MM.1S (cell line): Measurements from ENCODE around the gene GOLT1A.

ENCODE experiments used
- DNase-seq: peaks from one replicate; pipeline ENCODE4 v3.0.0-alpha.2; 2015
- H2AFZ ChIP-seq: fragments of 300-600 bp; sonication (generic); 2 replicates; pipeline ENCODE4 v1.6.0; 2016; ENCODE audit warnings: antibody characterized with exemption, low read length
- H3F3A ChIP-seq: fragments of 300-600 bp; sonication (generic); 2 replicates; pipeline ENCODE4 v1.6.1; 2016; ENCODE audit warnings: mild to moderate bottlenecking, antibody characterized with exemption, low read length, moderate library complexity, mixed read lengths; ENCODE audit not compliant: insufficient read depth
- H3K27ac ChIP-seq: fragments of 300-600 bp; sonication (generic); 2 replicates; pipeline ENCODE4 v1.5.1; 2016; ENCODE audit warnings: mild to moderate bottlenecking, low read length
- H3K27me3 ChIP-seq: fragments of 300-600 bp; sonication (generic); replicated peaks from 2 replicates; pipeline ENCODE4 v1.6.0; 2016; ENCODE audit warnings: low read length; ENCODE audit not compliant: insufficient read depth
- H3K36me3 ChIP-seq: fragments of 300-600 bp; sonication (generic); replicated peaks from 2 replicates; pipeline ENCODE4 v1.6.1; 2016; ENCODE audit warnings: mild to moderate bottlenecking, low read length, mixed read lengths; ENCODE audit not compliant: insufficient read depth
- H3K4me1 ChIP-seq: fragments of 300-600 bp; sonication (generic); 2 replicates; pipeline ENCODE4 v1.6.1; 2016; ENCODE audit warnings: low read length, mixed read lengths
- H3K4me2 ChIP-seq: fragments of 300-600 bp; sonication (generic); 2 replicates; pipeline ENCODE4 v1.6.0; 2016; ENCODE audit warnings: low read depth, low read length
- H3K4me3 ChIP-seq: fragments of 300-600 bp; sonication (generic); 2 replicates; pipeline ENCODE4 v1.5.1; 2016; ENCODE audit warnings: low read length, mixed read lengths
- H3K79me2 ChIP-seq: fragments of 300-600 bp; sonication (generic); 2 replicates; pipeline ENCODE4 v1.6.1; 2016; ENCODE audit warnings: mixed run types, low read length, mixed read lengths
- H3K9ac ChIP-seq: fragments of 300-600 bp; sonication (generic); 2 replicates; pipeline ENCODE4 v1.6.1; 2016; ENCODE audit warnings: low read length, mixed read lengths
- H3K9me2 ChIP-seq: fragments of 300-600 bp; sonication (generic); replicated peaks from 2 replicates; pipeline ENCODE4 v1.6.1; 2016; ENCODE audit warnings: mild to moderate bottlenecking, low read length, mixed read lengths; ENCODE audit not compliant: insufficient read depth
- H3K9me3 ChIP-seq: fragments of 300-600 bp; sonication (generic); replicated peaks from 2 replicates; pipeline ENCODE4 v1.6.1; 2016; ENCODE audit warnings: mild to moderate bottlenecking, low read length, mixed read lengths; ENCODE audit not compliant: insufficient read depth
- H4K20me1 ChIP-seq: fragments of 300-600 bp; sonication (generic); 2 replicates; pipeline ENCODE4 v1.6.1; 2016; ENCODE audit warnings: mild to moderate bottlenecking, low read length, moderate library complexity, mixed read lengths; ENCODE audit not compliant: insufficient read depth
- CTCF ChIP-seq: fragments of 300-600 bp; sonication (generic); IDR thresholded peaks from 2 replicates; pipeline ENCODE4 v1.5.1; 2016; ENCODE audit warnings: antibody characterized with exemption, low read length, mixed read lengths
- EZH2 ChIP-seq: fragments of 300-600 bp; sonication (generic); optimal IDR thresholded peaks from 2 replicates; pipeline ENCODE3; 2017; ENCODE audit warnings: low read depth, mild to moderate bottlenecking, antibody characterized with exemption, low read length, mixed read lengths
- EZH2phosphoT487 ChIP-seq: fragments of 300-600 bp; sonication (generic); IDR thresholded peaks from 2 replicates; pipeline ENCODE4 v1.6.1; 2018; ENCODE audit warnings: antibody characterized with exemption, low read length

GOLT1A gene

GRCh38 chr1:204206121-204206520 is 7.7 kb downstream of the GOLT1A start:
- no peak overlapping the region for H3K4me2 ChIP-seq
- H3K79me2 ChIP-seq = no peaks in the 10 kb centered on the region
- H3K9me2 ChIP-seq = no peaks in the 10 kb centered on the region
- H3K4me3 ChIP-seq = no peak overlapping the region
- H3K27ac ChIP-seq = no peak overlapping the region
- no peak for DNase-seq
- H3F3A ChIP-seq = no peaks in the 10 kb centered on the region
- no peak overlapping the region for H2AFZ ChIP-seq
- H3K27me3 ChIP-seq = peaks cover 6% of the 10 kb centered on the region; the same call in 1 of the 2 replicates
- H3K4me1 ChIP-seq = no peaks in the 10 kb centered on the region
- H3K9ac ChIP-seq = no peak overlapping the region
- no peaks in the 10 kb centered on the region for H3K36me3 ChIP-seq
- TF ChIP-seq EZH2 = no peak
- no peak for TF ChIP-seq EZH2phosphoT487
- peak; percentile 8; the same call in 1 of the 2 replicates for TF ChIP-seq CTCF
- no peaks in the 10 kb centered on the region for H4K20me1 ChIP-seq
- H3K9me3 ChIP-seq = no peaks in the 10 kb centered on the region

- Histone ChIP-seq H3K4me1 (no peaks in the 10 kb centered on the region), H3K27me3 (peaks cover 6% of the 10 kb centered on the region; the same call in 1 of the 2 replicates), H3K9ac (no peak overlapping the region), H3K9me2 (no peaks in the 10 kb centered on the region), H4K20me1 (no peaks in the 10 kb centered on the region), H3K4me2 (no peak overlapping the region), H3F3A (no peaks in the 10 kb centered on the region), H3K9me3 (no peaks in the 10 kb centered on the region), H3K36me3 (no peaks in the 10 kb centered on the region), H2AFZ (no peak overlapping the region), H3K27ac (no peak overlapping the region), H3K79me2 (no peaks in the 10 kb centered on the region), H3K4me3 (no peak overlapping the region)
- TF ChIP-seq EZH2phosphoT487 = no peak
- TF ChIP-seq CTCF = no peak
- TF ChIP-seq EZH2 = no peak
- no peak for DNase-seq
Measured at GRCh38 chr1:204205486-204205885, 8.3 kb downstream of the GOLT1A start.

- Histone ChIP-seq H3K9ac (no peak overlapping the region), H4K20me1 (no peaks in the 10 kb centered on the region), H3K4me1 (no peaks in the 10 kb centered on the region), H3K27ac (no peak overlapping the region), H3K9me2 (no peaks in the 10 kb centered on the region), H2AFZ (no peak overlapping the region), H3K27me3 (peaks cover 6% of the 10 kb centered on the region; the same call in 1 of the 2 replicates), H3F3A (no peaks in the 10 kb centered on the region), H3K36me3 (no peaks in the 10 kb centered on the region), H3K4me2 (no peak overlapping the region), H3K79me2 (no peaks in the 10 kb centered on the region), H3K4me3 (no peak overlapping the region), H3K9me3 (no peaks in the 10 kb centered on the region)
- TF ChIP-seq EZH2 (no peak), CTCF (no peak), EZH2phosphoT487 (no peak)
- DNase-seq = no peak
Measured at GRCh38 chr1:204204944-204205343, 8.8 kb downstream of the GOLT1A start.
